Adrenal gland (tissue), 12 donors: ENCODE measurements around the gene AMPD3. TPM values are rescaled to one million over a fixed set of nuclear protein-coding genes. Genes with fewer than 3 reads are reported as not detected.

Experiments used
- DNase-seq, 7 donors: peaks; one replicate each; pipeline ENCODE4 v3.0.0-alpha.2; 2019 to 2020
- H3K27ac ChIP-seq, 5 donors: fragments of 200-600 bp; sonication (generic) in 4 of 5; 1 replicate in 3 of 5; 2 replicates in 2 of 5; pipeline versions ENCODE4 v1.5.1 to v1.8.0; 2016 to 2020; ENCODE audit warnings: mild to moderate bottlenecking in 1 of 5
- H3K27me3 ChIP-seq: fragments of 200-600 bp; 2 replicates; pipeline ENCODE4 v1.8.0; 2021
- H3K36me3 ChIP-seq, 2 donors: fragments of 200-600 bp; replicated peaks in 1 of 2; 1 replicate in 1 of 2; 2 replicates in 1 of 2; pipeline versions ENCODE4 v1.5.1 to v1.8.0; 2018 to 2022
- H3K4me1 ChIP-seq, 2 donors: fragments of 200-600 bp; replicated peaks in 1 of 2; 1 replicate in 1 of 2; 2 replicates in 1 of 2; pipeline versions ENCODE4 v1.5.1 to v1.8.0; 2018 to 2021
- H3K4me3 ChIP-seq, 4 donors: fragments of 200-600 bp; sonication (generic) in 3 of 4; one replicate each; pipeline ENCODE4 v1.5.1; 2016 to 2018
- H3K9me3 ChIP-seq, 3 donors: fragments of 200-600 bp; sonication (generic) in 1 of 3; replicated peaks in 1 of 3; 1 replicate in 2 of 3; 2 replicates in 1 of 3; pipeline versions ENCODE4 v1.5.1 to v1.8.0; 2016 to 2021
- CTCF ChIP-seq, 6 experiments: fragments of 450-650 bp in 4 of 6; fragments of 200-600 bp in 2 of 6; sonication (generic) in 1 of 6; IDR thresholded peaks; 1 replicate in 5 of 6; 2 replicates in 1 of 6; pipeline versions ENCODE4 v1.5.1 to v1.8.0; 2016 to 2021; ENCODE audit warnings: antibody characterized with exemption in 6 of 6, mild to moderate bottlenecking in 2 of 6, moderate library complexity in 1 of 6
- POLR2A ChIP-seq, 2 donors: fragments of 450-650 bp; IDR thresholded peaks; one replicate each; pipeline ENCODE4 v1.6.1; 2017; ENCODE audit warnings: antibody characterized with exemption in 2 of 2, mild to moderate bottlenecking in 2 of 2, moderate library complexity in 1 of 2
- WGBS, 4 donors: extraction: QIAGEN DNeasy Blood & Tissue Kit in 2 of 4; methylation state at CpG; one replicate each; pipeline versions ENCODE4 v1.1.5 to v1.1.7; 2013 to 2017; 5-methylcytosine and 5-hydroxymethylcytosine counted together
- intact Hi-C, 2 donors: fragments of 100-400 bp; cut with DNase I; formaldehyde crosslinking; loops; one replicate each; pipeline versions ENCODE4 v1.14.1 to v1.15.0; 2022 to 2023
- polyA plus RNA-seq, 3 donors: library from polyadenylated mRNA; stranded (reverse); fragments of 200-250 nt in 2 of 3; fragments of 350-450 nt in 1 of 3; fragmentation: Illumina TruSeq in 1 of 3; extraction: RNeasy Lipid Tissue Mini Kit (QIAGEN cat#74804) in 1 of 3; gene quantifications; one replicate each; pipeline ENCODE4 v1.2.3, GENCODE V29; 2013 to 2014
- total RNA-seq, 9 donors: library from RNA; depleted of rRNA in 4 of 9; stranded (reverse); fragments of >200 nt in 4 of 9; fragments of 120-200 nt in 1 of 9; fragmentation: NEBNext Ultra II Directional in 1 of 9; extraction: Animal tissue kit (Norgen Biotek cat#: 25700) in 1 of 9; gene quantifications; one replicate each; pipeline versions ENCODE4 v1.1.0 to v1.2.4, GENCODE V29; 2013 to 2023
- donor health status: healthy with polysubstance abuse.
- donor health status: Bipolar disorder and iron deficiency.
- donor health status: DM: yes; HTN: yes; CAD: no.
- donor health status: DM: no; HTN: no; CAD: no.
- donor health status: DM: no; HTN: no; CAD: no.
- donor health status: DM: yes; HTN: yes; CAD: no.

AMPD3 gene
- total and polyA plus RNA-seq, 12 donors, result 16.5 to 64.1 (median 42.9) TPM

GRCh38 chr11:10440401-10440800, 14.7 kb upstream of the AMPD3 start:
- no peaks in the 10 kb centered on the region for H3K27me3 ChIP-seq
- no peak for TF ChIP-seq POLR2A (IDR thresholded peaks at IDR 0.05)
- TF ChIP-seq CTCF (IDR thresholded peaks at IDR 0.05), result no peak
- H3K36me3 ChIP-seq, result no peaks in the 10 kb centered on the region
- no peak for DNase-seq
- H3K27ac ChIP-seq, result no peak overlapping the region
- intact Hi-C loops, result no loop called here
- no peaks in the 10 kb centered on the region for H3K4me1 ChIP-seq
- no peak overlapping the region for H3K4me3 ChIP-seq
- no peaks in the 10 kb centered on the region for H3K9me3 ChIP-seq

- WGBS, 4 donors, result 94 to 97% (median 96%) methylated on average over 4 of the region's 4 CpGs
- no peak for DNase-seq
These were observed 14.0 kb upstream of the AMPD3 start for GRCh38 chr11:10441091-10441490.

GRCh38 chr11:10441652-10442503, 13.2 kb upstream of the AMPD3 start:
- H3K27ac ChIP-seq, result no peak overlapping the region
- H3K36me3 ChIP-seq, result no peaks in the 10 kb centered on the region
- no peaks in the 10 kb centered on the region for H3K9me3 ChIP-seq
- intact Hi-C loops, result no loop called here
- no peak for DNase-seq
- WGBS, 4 donors, result 86 to 90% (median 88%) methylated on average over 7 to 8 of the region's 8 CpGs
- H3K27me3 ChIP-seq, result no peaks in the 10 kb centered on the region
- TF ChIP-seq CTCF (IDR thresholded peaks at IDR 0.05) (no peak), POLR2A (IDR thresholded peaks at IDR 0.05) (no peak)
- no peaks in the 10 kb centered on the region for H3K4me1 ChIP-seq
- no peak overlapping the region for H3K4me3 ChIP-seq

More at GRCh38 chr11:10441091-10441490, 14.0 kb upstream of the AMPD3 start:
- intact Hi-C loops, result no loop called here
- Histone ChIP-seq H3K4me3 (no peak overlapping the region), H3K27ac (no peak overlapping the region), H3K36me3 (no peaks in the 10 kb centered on the region), H3K4me1 (no peaks in the 10 kb centered on the region), H3K9me3 (no peaks in the 10 kb centered on the region), H3K27me3 (no peaks in the 10 kb centered on the region)
- no peak for TF ChIP-seq CTCF (IDR thresholded peaks at IDR 0.05)
- TF ChIP-seq POLR2A (IDR thresholded peaks at IDR 0.05), result no peak

- no peak for DNase-seq
- intact Hi-C loops, result no loop called here
- Histone ChIP-seq H3K9me3 (no peaks in the 10 kb centered on the region), H3K27ac (no peak overlapping the region), H3K27me3 (no peaks in the 10 kb centered on the region), H3K4me1 (no peaks in the 10 kb centered on the region), H3K36me3 (no peaks in the 10 kb centered on the region), H3K4me3 (no peak overlapping the region)
- 87 to 95% (median 92%) methylated on average over 7 of the region's 7 CpGs for WGBS, 4 donors
- no peak for TF ChIP-seq POLR2A (IDR thresholded peaks at IDR 0.05)
- no peak for TF ChIP-seq CTCF (IDR thresholded peaks at IDR 0.05)
These were observed 11.9 kb upstream of the AMPD3 start for GRCh38 chr11:10443152-10443551.
